ENCODE data around the gene TEX54.
"Not testable (repeated sequence)": the region's sequence is repeated elsewhere in the genome, so short reads cannot be mapped to it uniquely, and the experiment has no call there.

The TEX54 gene

DNA sequence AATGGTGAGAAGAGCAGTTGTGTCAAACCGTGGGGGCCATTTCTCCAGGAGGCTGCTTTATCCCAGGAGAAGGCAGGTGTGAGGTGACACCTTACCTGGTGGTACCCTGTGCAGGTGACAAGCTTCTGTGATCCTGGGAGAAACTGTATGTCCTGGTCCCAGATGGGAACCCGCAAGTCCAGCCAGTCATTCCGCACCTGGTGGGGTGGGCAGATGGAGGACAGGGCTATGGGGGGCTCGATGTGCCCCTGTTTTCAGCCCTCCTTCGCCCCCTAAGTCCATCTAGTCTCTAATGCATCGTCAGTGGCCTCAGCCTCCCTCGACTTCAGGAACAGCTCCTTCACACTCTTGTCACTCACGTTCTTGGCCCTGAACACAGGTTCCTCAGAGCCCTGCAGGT, 2.7 kb upstream of the TEX54 start:
- no peak for DNase-seq (ENCODE audit: low read depth in 2 of 2)

DNA sequence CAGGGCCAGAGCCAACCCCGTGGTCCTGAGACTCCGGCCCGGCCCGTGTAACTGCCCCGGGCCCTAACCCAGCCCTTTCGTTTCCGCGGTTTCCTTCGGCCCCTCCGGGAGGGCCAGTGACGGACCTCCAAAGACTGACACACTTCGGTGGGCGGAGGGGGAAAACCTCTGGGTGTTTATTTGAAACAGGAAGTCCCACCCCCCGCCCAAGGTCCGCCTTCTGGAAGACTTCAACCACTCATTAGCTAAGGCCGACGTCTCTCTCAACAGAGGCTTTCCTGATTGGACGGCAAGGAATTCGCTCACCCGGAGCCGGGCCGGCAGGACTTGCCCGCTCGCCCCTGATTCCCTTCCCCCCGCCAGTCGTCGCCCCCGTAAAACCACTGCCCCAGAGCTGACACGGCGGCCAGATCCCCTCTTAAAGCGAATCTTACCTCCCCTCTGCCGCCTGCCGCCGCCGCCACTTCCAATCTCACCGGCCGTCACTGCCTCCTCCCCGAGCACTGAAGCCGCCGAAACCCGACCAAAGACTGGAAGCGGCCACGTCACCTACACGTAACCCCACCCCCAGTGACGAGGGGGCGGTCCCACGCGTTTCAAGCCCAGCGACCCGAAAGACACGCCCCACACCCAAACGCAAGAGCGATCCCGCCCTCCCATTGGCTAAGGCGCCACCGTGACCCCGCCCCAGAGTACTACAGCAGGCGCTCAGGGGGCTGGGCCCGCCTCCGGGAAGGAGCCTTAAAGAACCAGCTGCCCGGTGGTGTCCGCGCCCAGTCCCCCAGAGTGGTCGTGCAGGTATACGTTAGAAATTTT, 913 bp downstream of the TEX54 start, which contains the start of gene STX5:
TSS of gene STX5 (minus strand) at position 532 of the 816 bp plus-strand sequence. CDS start 808 bp downstream, outside the sequence.
- peak; percentile 97 to 98 for DNase-seq (ENCODE audit: low read depth in 2 of 2)

DNA sequence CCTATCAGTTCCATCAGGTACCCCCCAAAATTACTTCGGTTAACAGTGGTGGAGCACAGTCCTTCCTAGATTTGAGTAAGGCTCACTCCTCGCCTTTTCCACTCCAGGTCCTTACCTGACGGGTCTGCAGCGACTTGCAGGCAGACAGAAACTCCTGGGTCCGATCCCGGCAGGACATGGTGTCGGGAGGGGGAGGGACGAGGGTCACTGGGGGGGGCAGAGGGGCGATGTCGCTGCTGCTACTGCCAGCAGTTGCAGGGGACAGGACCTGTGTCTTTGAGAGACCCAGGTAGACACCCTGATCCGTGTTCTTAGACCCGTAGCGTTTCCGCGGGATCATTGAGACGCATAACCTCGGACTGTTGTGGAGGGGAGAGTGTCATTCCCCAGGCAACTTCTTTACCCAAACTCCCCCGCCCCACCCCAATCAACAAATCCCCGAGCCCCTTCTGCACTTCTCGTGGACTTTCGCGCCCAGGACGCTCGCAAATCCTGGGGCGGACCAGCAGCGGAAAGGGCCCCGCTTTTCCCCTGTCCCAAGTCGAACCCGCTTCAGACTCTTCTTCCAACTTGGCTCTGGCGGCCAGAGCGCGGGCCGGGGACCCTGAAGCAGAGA, 1.6 kb downstream of the TEX54 start:
- DNase-seq (ENCODE audit: low read depth in 2 of 2), result no peak

DNA sequence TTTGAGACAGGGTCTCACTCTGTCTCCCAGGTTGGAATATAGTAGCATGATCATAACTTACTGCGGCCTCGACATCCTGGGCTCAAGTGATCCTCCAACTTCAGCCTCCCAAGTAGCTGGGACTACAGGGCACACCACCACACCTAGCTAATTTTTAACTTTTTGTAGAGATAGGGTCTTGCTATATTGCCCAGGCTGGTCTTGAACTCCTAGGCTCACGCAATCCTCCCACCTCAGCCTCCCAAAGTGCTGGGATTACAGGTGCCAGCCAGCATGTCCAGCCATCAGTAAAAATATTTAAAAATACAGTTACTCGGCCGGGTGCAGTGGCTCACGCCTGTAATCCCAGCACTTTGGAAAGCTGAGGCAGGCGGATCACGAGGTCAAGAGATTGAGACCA, 4.5 kb downstream of the TEX54 start:
- not testable (repeated sequence) for DNase-seq (ENCODE audit: low read depth in 2 of 2)

DNA sequence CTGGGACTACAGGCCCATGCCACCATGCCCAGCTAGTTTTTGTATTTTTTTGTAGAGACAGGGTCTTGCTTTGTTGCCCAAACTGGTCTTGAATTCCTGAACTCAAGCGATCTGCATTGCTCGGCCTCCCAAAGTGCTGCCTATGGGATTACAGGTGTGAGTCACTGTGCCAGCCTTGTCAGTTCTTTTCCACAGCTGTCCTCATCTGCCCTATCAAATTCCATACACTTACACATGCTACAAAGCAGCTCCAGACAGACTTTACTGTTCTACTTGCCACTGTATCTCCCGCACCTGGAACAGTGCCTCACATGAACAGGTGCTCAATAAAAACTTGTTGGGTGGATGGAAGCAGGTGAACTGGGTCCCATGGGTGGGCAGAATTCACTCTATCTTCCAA, 9.0 kb downstream of the TEX54 start:
- no peak for DNase-seq (ENCODE audit: low read depth in 2 of 2)

DNA sequence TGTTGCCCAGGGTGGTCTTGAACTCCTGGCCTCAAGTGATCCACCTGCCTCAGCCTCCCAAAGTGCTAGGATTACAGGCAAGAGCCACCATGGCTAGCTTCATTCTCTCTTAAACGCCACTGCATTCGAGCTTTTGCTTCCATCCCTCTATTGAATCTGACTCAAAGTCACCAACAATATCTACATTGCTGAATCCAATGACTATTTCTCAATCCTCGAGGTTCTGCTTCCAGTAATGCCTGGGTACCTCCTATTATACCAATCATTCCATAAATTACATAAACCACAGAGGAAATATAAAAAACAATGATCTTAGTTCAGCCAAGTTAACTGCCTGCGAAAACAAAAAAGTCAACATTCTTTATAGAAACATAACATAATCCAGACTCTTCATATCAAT, 15.5 kb downstream of the TEX54 start:
- DNase-seq (ENCODE audit: low read depth in 2 of 2), result no peak

DNA sequence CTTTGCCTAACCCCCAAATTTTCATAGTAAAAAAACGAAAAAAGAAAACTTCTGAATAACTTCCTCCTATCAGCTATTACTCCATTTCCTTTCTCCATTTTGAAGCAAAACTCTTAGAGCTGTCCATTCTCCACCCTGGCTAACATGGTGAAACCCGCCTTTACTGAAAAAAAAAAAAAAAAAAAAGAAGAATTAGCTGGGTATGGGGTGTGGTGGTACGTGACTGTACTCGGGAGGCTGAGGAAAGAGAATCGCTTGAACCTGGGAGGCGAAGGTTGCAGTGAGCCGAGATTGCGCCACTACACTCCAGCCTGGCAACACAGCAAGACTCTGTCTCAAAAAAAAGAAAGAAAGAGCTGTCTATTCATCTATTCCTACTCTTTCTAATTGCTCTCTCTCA, 16.1 kb downstream of the TEX54 start:
- DNase-seq (ENCODE audit: low read depth in 2 of 2), result no peak

DNA sequence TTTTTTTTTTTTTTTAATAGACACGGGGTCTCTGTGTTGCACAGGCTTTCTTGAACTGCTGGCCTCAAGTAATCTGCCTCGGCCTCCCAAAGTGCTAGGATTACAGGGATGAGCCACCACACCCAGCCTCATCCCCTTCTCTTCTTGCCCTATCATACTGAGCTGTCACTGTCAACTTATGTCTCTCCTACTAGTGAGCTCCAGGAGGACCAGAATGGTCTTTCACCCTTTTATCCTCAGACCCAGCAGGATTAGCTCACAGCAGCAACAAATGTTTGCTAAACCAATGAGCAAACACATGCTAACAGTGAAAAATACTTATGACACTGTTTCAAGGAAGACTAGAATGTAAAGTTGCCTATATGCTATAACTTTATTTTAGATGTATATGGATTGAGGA, 21.0 kb downstream of the TEX54 start:
- DNase-seq (ENCODE audit: low read depth in 2 of 2), result no peak

DNA sequence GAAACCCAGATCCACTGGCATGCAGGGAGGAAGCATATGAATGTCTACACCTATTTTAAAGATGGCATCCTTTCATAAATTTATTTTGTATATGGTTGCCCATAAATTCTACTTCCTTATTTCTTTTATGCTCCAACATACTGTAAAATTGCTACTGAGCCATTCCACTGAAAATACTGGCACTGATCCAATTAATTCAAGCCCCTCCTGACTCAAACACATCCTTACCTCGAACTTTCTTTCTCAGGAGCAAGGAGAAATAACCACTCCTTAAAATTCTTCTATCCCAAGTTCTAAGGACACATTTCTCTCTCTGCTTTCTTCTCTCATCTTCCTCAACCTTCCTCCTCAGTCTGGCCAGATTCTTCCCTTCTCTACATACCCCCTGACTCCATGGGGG, 21.9 kb downstream of the TEX54 start:
- DNase-seq (ENCODE audit: low read depth in 2 of 2), result no peak

DNA sequence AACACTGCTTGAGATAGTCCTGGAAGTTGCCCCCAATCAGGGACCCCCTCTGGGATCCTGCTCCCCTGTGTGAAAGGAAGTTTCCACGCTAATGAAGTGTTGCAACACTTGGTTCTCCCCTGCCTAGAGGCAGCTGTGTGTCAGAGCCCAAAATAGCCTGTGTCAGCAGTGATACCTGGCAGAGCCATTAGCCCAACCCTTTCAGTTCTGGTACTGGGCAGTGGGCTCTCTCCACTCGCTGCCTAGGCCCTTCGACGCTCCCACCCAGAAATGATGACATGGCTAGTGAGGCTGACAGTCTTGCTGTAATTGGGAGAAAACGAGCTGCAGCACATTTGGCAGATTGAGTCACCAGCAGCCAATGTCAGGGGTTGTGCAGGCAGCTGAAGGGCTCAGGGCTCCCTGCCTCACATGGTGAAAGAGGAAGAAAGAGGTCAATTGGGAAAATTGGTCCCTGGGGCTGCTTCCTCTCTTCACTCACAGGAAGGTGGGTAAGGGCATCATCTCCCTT, 26.0 kb downstream of the TEX54 start:
- DNase-seq (ENCODE audit: low read depth in 2 of 2), result no peak

DNA sequence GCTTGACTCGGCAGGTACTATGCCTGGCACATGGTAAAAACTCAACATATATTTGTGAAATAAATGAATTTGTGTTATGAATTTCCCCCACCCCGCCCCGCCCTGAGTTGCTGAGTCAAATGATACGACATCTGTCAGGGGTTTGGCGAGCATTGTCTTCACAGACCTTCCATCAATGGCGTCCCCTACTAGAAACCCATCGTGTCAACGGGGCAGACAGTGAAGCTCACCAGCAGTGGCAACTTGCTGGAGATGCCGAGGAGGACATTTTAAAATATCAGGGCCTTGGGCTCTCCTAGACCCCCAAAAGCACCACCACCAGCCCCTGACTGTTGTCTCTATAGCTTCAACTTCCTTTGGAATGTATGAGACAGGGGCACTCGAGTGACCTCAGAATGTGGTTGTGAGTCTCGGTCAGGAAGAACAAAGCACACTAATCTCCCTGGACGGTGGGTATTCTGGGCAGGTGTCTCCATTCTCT, 26.6 kb downstream of the TEX54 start:
- DNase-seq (ENCODE audit: low read depth in 2 of 2), result no peak

DNA sequence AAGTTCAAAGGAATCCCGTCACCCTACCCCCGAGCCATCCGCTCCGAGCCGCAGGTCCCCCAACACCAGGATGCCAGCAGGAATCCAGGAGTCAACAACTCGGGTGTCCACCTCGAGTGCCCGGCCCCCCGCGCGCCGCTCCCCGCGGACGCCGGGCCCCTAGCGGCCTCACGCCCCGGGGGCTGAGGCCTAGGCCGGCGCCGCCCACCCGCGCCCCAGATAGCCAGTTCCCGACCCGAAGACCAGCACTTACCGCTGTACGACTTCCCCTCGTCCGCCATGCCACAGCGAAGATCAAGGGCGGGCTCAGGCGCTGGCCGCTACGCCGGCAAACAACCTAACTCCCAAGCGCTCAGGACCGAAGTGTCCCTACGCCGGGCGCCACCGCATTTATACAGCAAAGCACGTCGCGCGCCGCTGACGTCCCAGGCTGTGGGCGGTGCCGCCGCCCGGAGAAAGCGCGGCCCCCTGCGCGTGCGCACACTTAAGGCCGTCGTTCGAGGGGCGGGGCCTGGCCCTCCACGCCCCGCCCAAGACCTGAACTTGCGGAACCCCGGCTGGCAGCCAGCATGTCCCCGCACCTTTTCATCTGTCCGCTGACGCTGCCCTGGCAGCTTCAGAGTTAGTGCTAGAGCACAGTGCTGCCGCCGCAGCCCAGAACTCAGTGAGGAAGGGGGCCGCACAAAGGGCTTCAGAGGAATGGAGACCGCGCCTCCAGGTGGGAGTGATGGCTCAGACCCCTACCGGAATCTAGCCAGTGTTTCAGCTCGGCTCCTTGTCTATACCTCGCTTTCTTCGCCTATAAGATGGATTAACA, 27.4 kb downstream of the TEX54 start, which contains the start of gene NXF1:
TSS of gene NXF1 (minus strand) at position 365 of the 817 bp plus-strand sequence. CDS start at position 281, 84 bp downstream.
- DNase-seq (ENCODE audit: low read depth in 2 of 2), result peak; percentile 84 to 89

DNA sequence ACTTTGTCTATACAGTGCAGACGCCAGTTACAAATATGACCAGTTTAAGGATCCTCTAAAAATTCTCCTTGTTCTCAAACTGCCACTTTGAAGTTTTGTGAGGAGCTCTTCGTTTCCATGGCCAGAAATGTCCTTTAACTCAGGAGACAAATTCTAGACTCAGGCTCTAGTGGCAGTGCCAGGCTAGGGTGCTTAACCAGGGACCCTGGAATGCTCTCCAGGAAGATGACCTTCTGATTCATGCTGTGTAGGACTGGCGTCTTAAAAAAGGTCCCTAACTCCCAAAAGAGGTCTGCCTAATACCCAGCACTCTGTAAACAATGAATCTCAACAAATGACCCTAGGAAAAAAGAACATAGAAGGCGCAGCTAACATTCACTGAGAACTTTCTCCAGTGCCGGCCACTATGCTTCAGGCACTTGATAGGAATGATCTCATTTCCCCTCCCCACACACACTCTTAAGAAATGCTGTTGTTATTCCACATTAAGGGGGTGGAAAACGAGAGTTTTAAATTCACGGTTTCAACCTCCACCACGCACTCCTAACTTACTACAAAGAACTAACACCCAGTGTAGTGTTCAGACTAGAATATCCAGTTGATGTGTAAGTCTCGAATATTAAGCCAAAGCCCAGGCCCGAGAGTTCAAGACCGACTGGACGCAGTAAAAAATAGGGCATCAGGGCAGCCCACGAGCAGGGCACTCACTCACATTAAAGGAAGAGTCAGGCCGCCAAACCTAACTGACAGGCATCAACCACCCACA, 28.1 kb downstream of the TEX54 start:
- no peak for DNase-seq (ENCODE audit: low read depth in 2 of 2)

DNA sequence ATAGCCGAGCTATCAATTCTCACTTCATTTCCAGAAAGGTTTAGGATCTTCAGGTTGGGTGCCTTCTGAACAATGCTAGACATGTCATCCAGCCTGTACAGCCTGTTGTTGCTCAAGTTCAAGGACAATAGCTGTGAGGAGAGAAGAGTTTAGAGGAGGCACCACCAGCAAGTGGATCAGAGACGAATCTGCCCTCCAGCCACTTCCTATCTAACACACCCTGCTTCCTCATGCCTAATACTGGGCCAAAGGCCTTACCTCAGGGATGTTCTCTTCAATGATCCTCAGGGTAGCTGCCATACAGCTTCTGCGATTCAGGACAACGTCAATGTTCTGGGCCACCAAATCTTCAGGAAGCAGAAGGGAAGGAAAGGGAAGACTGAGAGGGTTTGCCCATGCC, 31.6 kb downstream of the TEX54 start:
- no peak for DNase-seq (ENCODE audit: low read depth in 2 of 2)

DNA sequence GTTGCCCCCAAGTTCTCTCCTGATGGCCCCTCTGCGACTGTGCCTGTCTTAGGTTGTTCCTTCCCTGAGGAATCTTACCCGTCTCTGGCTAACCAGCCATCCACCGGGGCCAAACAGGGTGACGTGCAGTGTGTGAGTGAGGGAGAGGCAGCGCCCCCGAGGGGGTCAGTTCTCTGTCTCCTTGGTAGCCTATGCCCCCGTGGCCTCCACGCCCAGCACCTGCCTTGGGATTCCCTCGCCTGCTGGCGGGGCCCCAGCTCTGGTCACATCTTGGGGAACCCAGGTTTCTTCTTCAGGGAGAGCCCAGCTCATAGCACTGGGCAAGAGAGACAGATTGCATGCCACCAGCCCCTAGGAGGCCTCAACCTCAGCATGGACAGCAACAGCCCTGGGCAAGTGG, 33.2 kb downstream of the TEX54 start:
- DNase-seq (ENCODE audit: low read depth in 2 of 2), result no peak

DNA sequence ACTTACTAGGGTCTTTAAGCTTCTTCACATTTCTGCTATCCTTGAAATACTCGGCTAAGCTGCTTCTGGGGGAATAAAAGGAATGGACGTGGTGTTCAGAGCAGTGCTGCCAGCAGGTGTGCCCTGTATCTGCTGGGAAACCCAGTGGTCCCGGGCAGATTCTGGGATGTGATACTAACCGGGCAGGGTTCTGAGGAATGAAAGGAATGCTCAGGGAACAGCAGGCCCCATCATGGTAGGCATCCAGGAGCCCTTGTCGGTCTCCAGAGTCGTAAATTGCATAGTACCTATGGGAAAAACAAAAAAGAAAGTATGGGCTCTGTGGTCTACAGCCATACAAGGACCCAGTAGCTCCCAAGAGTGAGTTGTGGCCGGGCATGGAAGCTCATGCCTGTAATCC, 36.4 kb downstream of the TEX54 start:
- no peak for DNase-seq (ENCODE audit: low read depth in 2 of 2)

DNA sequence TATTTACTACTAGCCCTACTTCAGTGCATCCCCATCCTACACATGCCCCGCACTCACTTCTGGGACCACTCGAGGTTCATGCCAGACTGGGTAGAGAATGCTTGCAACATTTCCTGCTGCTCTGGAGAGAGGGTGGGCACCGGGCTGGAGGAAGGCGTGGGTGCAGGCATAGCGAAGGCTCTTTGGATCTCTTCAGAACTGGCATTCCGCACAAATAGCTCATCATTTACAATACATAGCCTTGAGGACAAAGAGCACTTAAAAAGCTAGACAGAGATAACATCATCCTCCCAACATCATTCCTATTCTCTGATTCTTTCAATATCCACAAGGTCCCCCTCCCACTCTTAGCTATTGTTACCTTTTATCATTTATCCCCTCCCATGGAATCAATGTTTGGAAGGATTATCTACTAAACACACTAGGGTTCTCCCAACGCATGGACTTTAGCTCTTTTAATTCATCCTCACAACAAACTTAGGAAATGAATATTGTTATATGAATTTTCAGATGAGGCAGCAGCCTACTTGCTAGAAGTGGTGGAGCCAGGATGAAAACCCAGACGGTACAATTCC, 38.4 kb downstream of the TEX54 start:
- DNase-seq (ENCODE audit: low read depth in 2 of 2), result no peak

DNA sequence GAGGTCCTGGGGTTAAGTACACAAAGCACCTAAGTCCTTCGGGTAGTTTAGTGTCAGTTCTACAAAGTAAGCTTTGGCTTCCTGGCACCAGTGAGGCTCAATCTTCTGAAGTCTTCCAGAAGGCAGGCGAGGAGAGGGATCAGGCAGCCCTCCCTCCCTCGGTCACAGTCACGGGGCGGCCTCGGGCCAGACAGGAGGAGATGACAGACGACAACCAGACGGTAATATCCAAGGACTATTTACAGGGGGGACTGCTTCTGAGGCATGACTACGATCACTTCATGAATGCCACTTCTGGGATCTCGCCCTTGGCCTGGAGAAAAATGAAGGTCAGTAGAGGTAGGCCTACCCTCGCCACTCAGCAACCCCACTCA, 40.5 kb downstream of the TEX54 start:
- no peak for DNase-seq (ENCODE audit: low read depth in 2 of 2)

DNA sequence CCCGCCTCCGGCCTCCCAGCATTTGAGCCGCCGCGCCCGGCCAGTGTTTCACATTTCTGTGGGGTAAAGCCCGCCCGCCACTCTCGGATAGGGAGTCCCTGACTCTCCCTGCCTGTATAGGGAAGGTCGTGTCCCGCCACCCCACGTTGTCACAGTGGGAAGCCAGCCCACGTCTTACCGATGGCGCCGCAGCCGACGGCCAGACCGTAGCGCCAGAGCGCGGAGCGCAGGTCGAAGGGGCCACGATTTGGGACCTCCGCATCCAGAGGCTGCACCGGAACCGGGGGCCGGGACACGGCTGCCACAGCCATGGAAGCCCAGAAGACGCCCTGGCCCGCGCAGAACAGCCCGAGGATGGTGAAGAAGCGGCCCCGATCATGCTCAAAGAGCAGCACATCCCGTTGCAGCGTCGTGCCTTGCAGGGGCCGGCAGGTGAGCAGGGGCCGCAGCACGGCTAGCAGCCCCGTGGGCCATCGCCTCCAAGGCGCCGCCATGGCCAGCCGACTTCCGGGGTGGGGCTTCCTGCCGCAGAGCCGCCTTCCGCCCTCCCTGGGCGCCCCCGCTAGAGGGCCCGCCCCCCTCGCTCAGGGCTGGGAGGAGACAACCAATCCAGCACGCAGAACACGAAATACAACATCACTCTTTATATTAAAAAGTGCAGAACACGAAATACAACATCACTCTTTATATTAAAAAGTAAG, 41.0 kb downstream of the TEX54 start, which contains the start of gene TMEM223:
TSS of gene TMEM223 (minus strand) at position 506 of the 701 bp plus-strand sequence. CDS start at position 494, 12 bp downstream.
- peak; percentile 76 to 80 for DNase-seq (ENCODE audit: low read depth in 2 of 2)

DNA sequence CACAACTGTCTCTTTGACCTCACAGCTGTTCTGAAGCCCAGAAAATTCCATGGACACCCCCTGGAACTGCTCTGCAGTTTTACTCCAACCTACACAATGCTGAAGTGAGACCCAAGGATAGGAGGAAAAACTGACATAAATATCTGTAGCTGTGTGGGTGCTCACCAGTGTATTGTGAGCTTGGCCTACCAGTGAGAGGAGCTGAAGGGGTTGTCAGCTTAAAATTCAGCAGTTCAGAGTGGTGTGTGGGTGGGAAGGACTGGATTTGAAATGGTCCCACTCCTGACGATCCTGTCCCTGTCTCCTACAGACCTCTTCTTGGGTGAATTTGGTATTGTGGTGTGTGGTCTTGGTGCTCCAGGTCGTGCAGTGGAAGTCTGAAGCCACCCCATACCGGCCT, 43.1 kb downstream of the TEX54 start:
- DNase-seq (ENCODE audit: low read depth in 2 of 2), result no peak

Data from stimulated activated CD8-positive, alpha-beta memory T cell treated with anti-CD3 and anti-CD28 coated beads, Interleukin-15, amount 100 ng/mL, for 4 hours (primary cell).